Measurements from ENCODE around the gene EPS8.

Gene EPS8

GRCh38 chr12:15714256-15714655 is 74.9 kb downstream of the EPS8 start:
- no peak for DNase-seq

GRCh38 chr12:15712823-15713660 is 76.1 kb downstream of the EPS8 start:
- DNase-seq, result no peak

- DNase-seq, result no peak
These were observed 77.0 kb downstream of the EPS8 start for GRCh38 chr12:15712160-15712559.

GRCh38 chr12:15710860-15711510 is 78.2 kb downstream of the EPS8 start:
- DNase-seq, result no peak

- no peak for DNase-seq
These were observed 79.6 kb downstream of the EPS8 start for GRCh38 chr12:15709551-15709950.

- no peak for DNase-seq
These were observed 80.7 kb downstream of the EPS8 start for GRCh38 chr12:15708396-15709076.

- no peak for DNase-seq
These were observed 81.5 kb downstream of the EPS8 start for GRCh38 chr12:15707516-15708199.

GRCh38 chr12:15706010-15706676 is 83.0 kb downstream of the EPS8 start:
- no peak for DNase-seq

- DNase-seq, result no peak
These were observed 83.6 kb downstream of the EPS8 start for GRCh38 chr12:15705606-15706005.

- no peak for DNase-seq
These were observed 86.9 kb downstream of the EPS8 start for GRCh38 chr12:15702276-15702675.

- DNase-seq, result no peak
These were observed 87.5 kb downstream of the EPS8 start for GRCh38 chr12:15701631-15702156.

GRCh38 chr12:15701206-15701605 is 88.0 kb downstream of the EPS8 start:
- no peak for DNase-seq

- no peak for DNase-seq
These were observed 88.6 kb downstream of the EPS8 start for GRCh38 chr12:15700595-15700994.

GRCh38 chr12:15699886-15700285 is 89.3 kb downstream of the EPS8 start:
- DNase-seq, result no peak

- DNase-seq, result no peak
These were observed 90.8 kb downstream of the EPS8 start for GRCh38 chr12:15698377-15698871.

- no peak for DNase-seq
These were observed 92.0 kb downstream of the EPS8 start for GRCh38 chr12:15697201-15697600.

GRCh38 chr12:15693228-15693911 is 95.8 kb downstream of the EPS8 start:
- no peak for DNase-seq

GRCh38 chr12:15691388-15691787 is 97.8 kb downstream of the EPS8 start:
- DNase-seq, result no peak

GRCh38 chr12:15690320-15690719 is 98.9 kb downstream of the EPS8 start:
- DNase-seq, result no peak

GRCh38 chr12:15689751-15690191 is 99.4 kb downstream of the EPS8 start:
- DNase-seq, result no peak

GRCh38 chr12:15688838-15689625 is 100.2 kb downstream of the EPS8 start:
- no peak for DNase-seq
